ENCODE results near the gene PBX1. TPM values are rescaled to one million over a fixed set of nuclear protein-coding genes. Genes with fewer than 3 reads are reported as not detected.

Gene PBX1
- total RNA-seq, 4 donors from 2014 or later: 25.8 to 31.0 (median 27.1) TPM

- Histone ChIP-seq H3K36me3 (no peaks in the 10 kb centered on the region), H3K27ac (no peak overlapping the region), H3K9me3 (no peaks in the 10 kb centered on the region), H3K27me3 (no peaks in the 10 kb centered on the region), H3K4me3 (no peak overlapping the region), H3K4me1 (peaks cover 0 to 56% (median 17%) of the 10 kb centered on the region in 4 donors)
- TF ChIP-seq EP300 (IDR thresholded peaks at IDR 0.05): no peak
- no peak for TF ChIP-seq POLR2A (IDR thresholded peaks at IDR 0.05)
- no peak for TF ChIP-seq CTCF (IDR thresholded peaks at IDR 0.05)
- no peak for DNase-seq (ENCODE audit: low spot score in 2 of 2)
- WGBS, 2 donors: 81 to 93% methylated on average over 5 of the region's 5 CpGs
These were observed 214.1 kb downstream of the PBX1 start for GRCh38 chr1:164773102-164773501.

DNA sequence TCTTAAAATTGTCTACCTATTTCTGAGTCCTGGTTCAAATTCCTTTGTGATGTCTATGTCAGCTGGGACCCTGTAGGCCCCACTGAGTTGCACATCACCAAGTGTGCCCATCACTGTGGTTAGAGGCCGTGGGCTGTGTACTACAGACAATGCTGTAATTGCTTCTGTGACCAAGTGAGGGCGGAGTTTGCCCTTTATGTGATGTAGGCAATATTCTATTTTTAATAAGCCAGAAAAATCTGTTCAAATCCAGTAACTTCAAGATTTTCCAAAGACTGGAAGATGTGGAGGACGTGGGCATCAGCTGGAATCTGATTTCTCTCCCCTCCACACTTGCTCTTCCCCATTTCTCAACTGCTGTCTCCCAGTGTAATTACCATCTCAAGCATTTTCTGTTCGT is 215.4 kb downstream of the PBX1 start:
- peak overlapping the region in 1 of 4 donors; percentile 27 for H3K27ac ChIP-seq
- 70 to 78% methylated on average over 4 of the region's 4 CpGs for WGBS, 2 donors

DNA sequence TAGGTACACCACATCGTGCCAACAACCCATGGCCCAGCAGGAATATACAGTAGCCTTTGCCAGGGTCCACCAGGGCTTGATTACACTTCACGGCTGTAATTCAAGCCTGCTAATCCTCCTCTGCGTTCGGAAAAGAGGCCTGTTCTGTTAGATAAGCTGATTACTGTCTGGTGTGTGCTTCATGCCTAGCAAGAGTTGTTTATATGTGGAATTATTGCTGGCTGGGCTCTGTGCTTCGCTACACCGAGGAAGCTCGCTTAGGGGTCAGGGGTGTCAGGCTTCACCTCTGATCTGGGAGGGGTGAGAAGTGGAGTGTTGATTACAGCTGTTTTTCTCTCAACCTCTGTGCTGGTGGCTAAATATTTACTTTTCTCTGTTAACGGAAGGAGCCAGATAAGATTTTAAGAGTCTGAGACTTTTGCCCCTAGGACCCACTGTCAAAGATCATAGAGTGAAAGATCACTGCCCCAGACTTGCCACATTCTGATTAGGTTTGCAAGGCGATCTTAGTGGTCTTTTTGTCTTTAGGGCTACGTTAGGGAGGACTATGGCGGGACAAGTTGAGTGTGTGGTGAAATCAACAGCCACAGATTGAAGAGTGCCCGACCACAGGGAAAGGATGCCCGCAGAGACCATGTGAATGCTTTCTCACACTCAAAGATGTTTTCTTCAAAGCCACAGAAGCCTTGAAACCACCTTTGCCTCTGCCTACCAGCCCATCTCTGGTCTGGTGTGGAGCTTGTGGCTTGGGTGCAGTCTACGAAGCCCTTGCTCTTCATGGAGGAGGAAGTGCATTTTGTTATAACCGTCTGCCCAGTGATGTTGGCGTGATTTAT is 216.1 kb downstream of the PBX1 start:
- Histone ChIP-seq H3K9me3 (no peaks in the 10 kb centered on the region), H3K27me3 (no peaks in the 10 kb centered on the region), H3K36me3 (no peaks in the 10 kb centered on the region), H3K27ac (peak overlapping the region in 1 of 4 donors; percentile 27), H3K4me3 (no peak overlapping the region), H3K4me1 (peaks cover 0 to 47% (median 17%) of the 10 kb centered on the region in 4 donors)
- WGBS, 2 donors: 70 to 81% methylated on average over 16 of the region's 16 CpGs
- no peak for DNase-seq (ENCODE audit: low spot score in 2 of 2)
- TF ChIP-seq CTCF (IDR thresholded peaks at IDR 0.05) (no peak), EP300 (IDR thresholded peaks at IDR 0.05) (no peak), POLR2A (IDR thresholded peaks at IDR 0.05) (no peak)

More for the DNA sequence above, 215.4 kb downstream of the PBX1 start:
- DNase-seq (ENCODE audit: low spot score in 2 of 2): no peak
- Histone ChIP-seq H3K4me1 (peaks cover 0 to 47% (median 17%) of the 10 kb centered on the region in 4 donors), H3K36me3 (no peaks in the 10 kb centered on the region), H3K9me3 (no peaks in the 10 kb centered on the region), H3K4me3 (no peak overlapping the region), H3K27me3 (no peaks in the 10 kb centered on the region)
- TF ChIP-seq POLR2A (IDR thresholded peaks at IDR 0.05) (no peak), EP300 (IDR thresholded peaks at IDR 0.05) (no peak), CTCF (IDR thresholded peaks at IDR 0.05) (no peak)

- no peak for DNase-seq (ENCODE audit: low spot score in 2 of 2)
- no peaks in the 10 kb centered on the region for H3K9me3 ChIP-seq
- H3K27me3 ChIP-seq: no peaks in the 10 kb centered on the region
- H3K27ac ChIP-seq: no peak overlapping the region
- no peaks in the 10 kb centered on the region for H3K36me3 ChIP-seq
- H3K4me1 ChIP-seq: peaks cover 0 to 44% (median under 1%) of the 10 kb centered on the region in 4 donors
- WGBS, 2 donors: 88 to 92% methylated on average over 2 of the region's 2 CpGs
- no peak for TF ChIP-seq CTCF (IDR thresholded peaks at IDR 0.05)
- no peak for TF ChIP-seq EP300 (IDR thresholded peaks at IDR 0.05)
- TF ChIP-seq POLR2A (IDR thresholded peaks at IDR 0.05): no peak
- H3K4me3 ChIP-seq: no peak overlapping the region
These were observed 218.5 kb downstream of the PBX1 start for GRCh38 chr1:164777518-164777917.

DNA sequence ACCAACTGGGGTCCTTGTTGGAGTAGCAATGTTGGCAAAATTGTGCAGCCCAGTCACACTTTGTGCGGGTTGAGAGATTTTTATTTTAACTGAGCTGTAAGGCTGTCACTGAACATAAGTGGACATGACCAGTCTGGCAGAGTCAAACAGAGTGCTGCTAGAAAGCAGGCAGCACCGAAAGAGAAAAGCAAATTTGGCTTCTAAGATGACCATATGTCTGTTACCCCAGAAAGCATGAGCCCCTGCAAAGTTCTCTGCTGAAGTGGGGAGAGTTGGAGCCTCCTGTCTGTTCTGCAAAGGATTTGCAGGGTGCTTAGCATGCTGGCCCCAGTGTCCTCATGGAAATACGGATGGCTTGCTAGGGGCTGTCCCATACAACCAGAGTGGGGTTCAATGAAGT is 220.4 kb downstream of the PBX1 start:
- H3K4me3 ChIP-seq: no peak overlapping the region
- 95 to 98% methylated on average over 3 of the region's 3 CpGs for WGBS, 2 donors
- H3K27ac ChIP-seq: no peak overlapping the region
- no peaks in the 10 kb centered on the region for H3K36me3 ChIP-seq
- DNase-seq (ENCODE audit: low spot score in 2 of 2): no peak
- no peak for TF ChIP-seq CTCF (IDR thresholded peaks at IDR 0.05)
- no peak for TF ChIP-seq EP300 (IDR thresholded peaks at IDR 0.05)
- no peak for TF ChIP-seq POLR2A (IDR thresholded peaks at IDR 0.05)
- peaks cover 0 to 45% (median 0%) of the 10 kb centered on the region in 4 donors for H3K4me1 ChIP-seq
- H3K27me3 ChIP-seq: no peaks in the 10 kb centered on the region
- no peaks in the 10 kb centered on the region for H3K9me3 ChIP-seq
